DMS53 treated with DMSO at 0.1 percent for 48 hours (cell line): Measurements from ENCODE around the gene ANO2.

Experiments used
- DNase-seq: peaks from one replicate; lab custom pipeline; 2025; ENCODE audit not compliant: unreplicated experiment; lab: John Stamatoyannopoulos, UW

The ANO2 gene

GRCh38 chr12:5627053-5627630 lies 317.9 kb downstream of the ANO2 start:
- no peak for DNase-seq

GRCh38 chr12:5626151-5626550 lies 318.9 kb downstream of the ANO2 start:
- DNase-seq, result no peak

- no peak for DNase-seq
Observed at GRCh38 chr12:5624486-5625272, 320.4 kb downstream of the ANO2 start.

- no peak for DNase-seq
Observed at GRCh38 chr12:5623411-5623810, 321.6 kb downstream of the ANO2 start.

- DNase-seq, result no peak
Observed at GRCh38 chr12:5622280-5622679, 322.8 kb downstream of the ANO2 start.

- no peak for DNase-seq
Observed at GRCh38 chr12:5621329-5621728, 323.7 kb downstream of the ANO2 start.

GRCh38 chr12:5620896-5621295 lies 324.2 kb downstream of the ANO2 start:
- DNase-seq, result no peak

GRCh38 chr12:5619628-5620027 lies 325.4 kb downstream of the ANO2 start:
- no peak for DNase-seq

GRCh38 chr12:5616854-5617253 lies 328.2 kb downstream of the ANO2 start:
- DNase-seq, result no peak

GRCh38 chr12:5615760-5616159 lies 329.3 kb downstream of the ANO2 start:
- no peak for DNase-seq

GRCh38 chr12:5614256-5614655 lies 330.8 kb downstream of the ANO2 start:
- DNase-seq, result no peak

- DNase-seq, result no peak
Observed at GRCh38 chr12:5612556-5613410, 332.3 kb downstream of the ANO2 start.

GRCh38 chr12:5611162-5611561 lies 333.9 kb downstream of the ANO2 start:
- no peak for DNase-seq

GRCh38 chr12:5599378-5599777 lies 345.7 kb downstream of the ANO2 start:
- DNase-seq, result no peak

- no peak for DNase-seq
Observed at GRCh38 chr12:5593998-5594397, 351.1 kb downstream of the ANO2 start.

GRCh38 chr12:5593086-5593485 lies 352.0 kb downstream of the ANO2 start:
- DNase-seq, result no peak

GRCh38 chr12:5592310-5592709 lies 352.7 kb downstream of the ANO2 start:
- no peak for DNase-seq

- DNase-seq, result no peak
Observed at GRCh38 chr12:5590316-5590715, 354.7 kb downstream of the ANO2 start.

- DNase-seq, result no peak
Observed at GRCh38 chr12:5589054-5589453, 356.0 kb downstream of the ANO2 start.

GRCh38 chr12:5588591-5588990 lies 356.5 kb downstream of the ANO2 start:
- DNase-seq, result no peak

- no peak for DNase-seq
Observed at GRCh38 chr12:5588176-5588575, 356.9 kb downstream of the ANO2 start.

GRCh38 chr12:5587711-5588121 lies 357.3 kb downstream of the ANO2 start:
- no peak for DNase-seq
